Fibroblast of mammary gland (primary cell): Measurements from ENCODE around the gene ASXL1.
"Not testable (repeated sequence)": the region's sequence is repeated elsewhere in the genome, so short reads cannot be mapped to it uniquely, and the experiment has no call there.

Experiments
- DNase-seq: peaks from one replicate; pipeline ENCODE4 v3.0.0-alpha.2; 2010; ENCODE audit warnings: low read depth
- H3K4me3 ChIP-seq: 2 replicates; pipeline ENCODE4 v1.5.1; 2011; ENCODE audit warnings: low read depth, mild to moderate bottlenecking, low read length, moderate library complexity; ENCODE audit not compliant: control insufficient read depth
- TF ChIP-seq, protein P1 (sequence below): conservative IDR thresholded peaks from 2 replicates; pipeline ENCODE4 v1.5.1; 2011; ENCODE audit warnings: low read depth, low read length, inconsistent platforms; ENCODE audit not compliant: control insufficient read depth, insufficient read depth

Gene ASXL1

DNA sequence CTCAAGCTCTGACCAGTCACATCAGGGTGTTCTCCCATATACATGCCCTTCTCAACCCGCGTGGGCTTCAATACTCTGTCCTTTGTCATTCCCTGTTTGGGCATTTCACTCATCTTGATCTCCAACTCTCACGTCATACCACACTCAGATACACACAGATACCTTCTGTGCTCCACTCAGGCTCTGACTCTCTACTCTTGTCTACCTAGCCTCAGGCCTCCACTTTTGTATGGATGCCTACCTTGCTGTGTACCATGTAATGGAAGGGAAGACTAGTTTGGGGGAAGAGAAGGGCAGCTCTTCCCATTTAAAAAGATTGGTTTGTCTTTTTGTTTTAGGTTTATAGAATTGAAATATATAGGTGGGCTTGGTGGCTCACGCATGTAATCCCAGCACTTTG lies 48.6 kb downstream of the ASXL1 start:
- H3K4me3 ChIP-seq: no peak overlapping the region
- no peak for DNase-seq
- TF ChIP-seq, protein P1, sequence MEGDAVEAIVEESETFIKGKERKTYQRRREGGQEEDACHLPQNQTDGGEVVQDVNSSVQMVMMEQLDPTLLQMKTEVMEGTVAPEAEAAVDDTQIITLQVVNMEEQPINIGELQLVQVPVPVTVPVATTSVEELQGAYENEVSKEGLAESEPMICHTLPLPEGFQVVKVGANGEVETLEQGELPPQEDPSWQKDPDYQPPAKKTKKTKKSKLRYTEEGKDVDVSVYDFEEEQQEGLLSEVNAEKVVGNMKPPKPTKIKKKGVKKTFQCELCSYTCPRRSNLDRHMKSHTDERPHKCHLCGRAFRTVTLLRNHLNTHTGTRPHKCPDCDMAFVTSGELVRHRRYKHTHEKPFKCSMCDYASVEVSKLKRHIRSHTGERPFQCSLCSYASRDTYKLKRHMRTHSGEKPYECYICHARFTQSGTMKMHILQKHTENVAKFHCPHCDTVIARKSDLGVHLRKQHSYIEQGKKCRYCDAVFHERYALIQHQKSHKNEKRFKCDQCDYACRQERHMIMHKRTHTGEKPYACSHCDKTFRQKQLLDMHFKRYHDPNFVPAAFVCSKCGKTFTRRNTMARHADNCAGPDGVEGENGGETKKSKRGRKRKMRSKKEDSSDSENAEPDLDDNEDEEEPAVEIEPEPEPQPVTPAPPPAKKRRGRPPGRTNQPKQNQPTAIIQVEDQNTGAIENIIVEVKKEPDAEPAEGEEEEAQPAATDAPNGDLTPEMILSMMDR: no peak

DNA sequence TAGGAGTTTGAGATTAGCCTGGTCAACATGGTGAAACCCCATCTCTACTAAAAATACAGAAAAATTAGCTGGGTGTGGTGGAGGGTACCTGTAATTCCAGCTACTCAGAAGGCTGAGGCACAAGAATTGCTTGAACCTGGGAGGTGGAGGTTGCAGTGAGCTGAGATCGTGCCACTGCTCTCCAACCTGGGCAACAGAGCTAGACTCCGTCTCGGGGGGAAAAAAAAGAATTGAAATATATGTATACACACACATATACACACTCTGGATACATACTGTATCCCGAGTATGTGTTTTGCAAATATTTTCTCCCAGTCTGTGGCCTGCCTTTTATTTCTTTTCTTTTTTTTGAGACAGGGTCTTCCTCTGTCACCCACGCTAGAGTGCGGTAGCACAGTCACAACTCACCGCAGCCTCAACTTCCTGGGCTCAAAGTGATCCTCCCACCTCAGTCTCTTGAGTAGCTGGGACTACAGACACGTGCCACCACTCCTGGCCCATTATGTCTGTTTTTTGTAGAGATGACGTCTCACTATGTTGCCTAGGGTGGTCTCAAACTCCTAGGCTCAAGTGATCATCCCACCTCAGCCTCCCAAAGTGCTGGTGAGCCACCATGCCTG lies 49.1 kb downstream of the ASXL1 start:
- H3K4me3 ChIP-seq, DNase-seq: not testable (repeated sequence)

DNA sequence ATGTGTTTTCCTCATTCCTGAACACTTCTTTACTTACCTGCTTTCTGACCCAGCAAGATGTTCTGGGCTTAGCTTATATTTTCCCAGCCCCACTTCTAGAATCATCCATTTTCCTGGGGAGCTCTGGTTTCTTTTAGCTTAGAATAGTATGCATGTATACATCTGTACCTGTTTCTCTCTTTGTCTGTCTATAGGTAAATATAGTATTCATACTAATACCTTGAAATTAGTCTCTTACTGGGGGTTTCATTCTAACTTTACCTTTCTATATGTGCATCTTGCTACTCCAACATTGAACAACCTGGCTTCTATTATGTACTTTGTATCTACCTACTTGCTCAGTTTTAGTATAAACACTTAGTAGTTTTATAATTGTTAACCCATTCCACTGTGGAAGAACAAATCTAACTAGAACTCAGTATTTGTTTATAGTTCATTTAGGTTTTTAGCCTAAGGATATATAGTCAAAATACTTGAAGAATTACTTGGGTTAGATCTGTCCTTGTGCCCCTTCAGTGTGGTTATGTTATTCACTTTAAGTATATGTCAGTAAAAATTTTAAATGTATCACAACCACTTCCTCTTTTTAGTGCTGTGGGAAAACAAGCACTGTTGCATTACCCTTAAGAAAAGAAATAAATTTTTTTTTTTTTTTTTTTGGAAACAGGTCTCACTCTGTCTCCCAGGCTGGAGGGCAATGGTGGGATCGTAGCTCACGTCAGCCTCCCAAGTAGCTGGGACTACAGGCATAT lies 54.0 kb downstream of the ASXL1 start:
- H3K4me3 ChIP-seq: no peak overlapping the region
- no peak for DNase-seq

DNA sequence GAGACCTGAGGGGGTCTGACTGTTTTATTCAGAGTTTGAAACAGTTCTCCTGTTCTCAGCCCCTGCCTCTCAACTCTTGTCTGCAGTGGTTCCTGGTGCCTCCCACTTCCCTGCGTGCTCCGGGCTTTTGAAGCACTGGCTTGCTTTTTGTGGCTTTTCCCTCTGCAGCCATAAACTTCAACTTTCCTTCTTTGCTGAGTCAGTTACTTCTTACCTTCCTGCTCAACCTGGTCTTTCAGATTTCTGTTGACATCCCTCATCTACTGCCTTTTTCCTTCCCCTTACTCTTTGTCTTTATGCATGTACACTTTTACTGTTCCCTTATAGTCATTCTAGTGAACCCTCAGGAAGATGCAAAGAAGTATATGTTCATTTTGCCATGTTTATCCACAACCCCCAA lies 57.4 kb downstream of the ASXL1 start:
- no peak for DNase-seq
- H3K4me3 ChIP-seq: no peak overlapping the region
- TF ChIP-seq, protein P1: no peak

More for the DNA sequence above, 54.0 kb downstream of the ASXL1 start:
- TF ChIP-seq, protein P1: no peak

DNA sequence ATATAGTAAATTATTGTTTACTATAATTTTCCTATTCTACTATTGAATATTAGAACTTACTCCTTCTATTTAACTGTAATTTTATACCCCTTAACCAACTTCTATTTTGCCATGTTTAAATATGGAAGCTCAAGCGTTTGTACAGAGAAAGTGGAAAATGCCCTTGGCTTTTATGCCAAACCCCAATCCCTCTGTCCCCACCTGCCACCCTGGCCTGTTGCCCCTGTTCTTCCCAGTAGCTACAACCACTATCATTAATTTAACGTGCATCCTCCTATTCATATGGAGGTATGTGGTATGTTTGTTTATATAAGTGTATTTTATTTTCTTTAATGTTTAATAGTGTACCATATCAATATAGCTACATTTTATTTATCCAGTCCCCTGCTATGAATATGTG lies 58.1 kb downstream of the ASXL1 start:
- TF ChIP-seq, protein P1: no peak
- DNase-seq: no peak
- H3K4me3 ChIP-seq: no peak overlapping the region

DNA sequence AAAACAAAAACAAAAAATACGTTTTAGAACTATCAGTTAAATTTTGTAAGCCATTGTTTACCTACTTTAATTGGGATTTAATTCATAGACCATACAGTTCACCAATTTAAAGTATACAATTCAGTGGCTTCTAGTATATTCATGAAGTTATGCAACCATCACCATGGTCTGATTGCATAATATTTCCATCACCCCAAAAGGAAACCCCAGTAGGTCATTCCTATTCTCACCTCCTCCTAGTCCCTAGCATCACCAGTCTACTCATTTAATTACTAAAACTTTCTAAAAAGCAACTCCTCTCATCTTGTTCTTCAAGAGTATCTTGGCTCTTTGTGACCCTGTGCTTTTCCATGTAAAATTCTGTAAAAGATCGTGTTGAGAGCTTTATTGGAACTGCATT lies 60.2 kb downstream of the ASXL1 start:
- no peak overlapping the region for H3K4me3 ChIP-seq
- TF ChIP-seq, protein P1: no peak
- no peak for DNase-seq

DNA sequence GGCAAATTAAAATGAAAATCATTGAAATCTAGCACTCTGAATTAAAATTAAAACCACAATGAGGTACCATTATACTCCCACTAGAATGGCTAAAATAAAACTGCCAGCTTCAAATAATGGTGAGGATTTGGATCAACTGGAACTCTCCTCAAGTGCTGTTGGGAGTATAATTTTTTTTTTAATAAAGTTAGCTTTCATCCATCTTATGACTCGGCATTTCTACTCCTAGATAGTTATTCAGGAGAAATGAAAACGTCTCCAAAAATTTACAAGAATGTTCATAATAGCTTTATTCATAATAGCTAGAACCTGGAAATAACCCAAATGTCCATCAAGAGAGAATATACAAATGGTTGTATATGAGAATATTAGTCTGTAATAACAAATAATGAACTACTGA lies 63.2 kb downstream of the ASXL1 start:
- TF ChIP-seq, protein P1: no peak
- H3K4me3 ChIP-seq: no peak overlapping the region
- no peak for DNase-seq
